Sigmoid colon (tissue), 7 donors: ENCODE results near the gene CREB3L4. TPM values are rescaled to one million over a fixed set of nuclear protein-coding genes. Genes with fewer than 3 reads are reported as not detected.
A peak's percentile ranks its signal among the peaks of the same experiment; 100 is the strongest.

Experiments
- DNase-seq: peaks from one replicate; pipeline ENCODE4 v3.0.0-alpha.2; 2019
- H3K27ac ChIP-seq, 4 donors: fragments of 200-600 bp; sonication (generic); one replicate each; pipeline ENCODE4 v1.5.1; 2016 to 2019; ENCODE audit warnings: mild to moderate bottlenecking in 1 of 4
- H3K27me3 ChIP-seq, 3 donors: fragments of 200-600 bp; sonication (generic); one replicate each; pipeline ENCODE4 v1.5.1; 2019; ENCODE audit warnings: mild to moderate bottlenecking in 1 of 3
- H3K36me3 ChIP-seq, 4 donors: fragments of 200-600 bp; sonication (generic); one replicate each; pipeline ENCODE4 v1.5.1; 2016 to 2019
- H3K4me1 ChIP-seq, 4 donors: fragments of 200-600 bp; sonication (generic); one replicate each; pipeline ENCODE4 v1.5.1; 2017 to 2019
- H3K4me3 ChIP-seq, 4 donors: fragments of 200-600 bp; sonication (generic); one replicate each; pipeline ENCODE4 v1.5.1; 2017 to 2019; ENCODE audit warnings: mild to moderate bottlenecking in 2 of 4, moderate library complexity in 1 of 4
- H3K9me3 ChIP-seq, 4 donors: fragments of 200-600 bp in 3 of 4; sonication (generic) in 3 of 4; one replicate each; pipeline versions ENCODE4 v1.5.1 to v1.6.1; 2013 to 2019
- EP300 ChIP-seq, 4 donors: sonication (generic); formaldehyde crosslinking; IDR thresholded peaks; one replicate each; pipeline ENCODE4 v1.6.1; 2017; ENCODE audit warnings: antibody characterized with exemption in 4 of 4
- POLR2A ChIP-seq, 2 donors: fragments of 450-650 bp; IDR thresholded peaks; one replicate each; pipeline ENCODE4 v1.6.1; 2016; ENCODE audit warnings: antibody characterized with exemption in 2 of 2, mild to moderate bottlenecking in 2 of 2, moderate library complexity in 2 of 2
- POLR2AphosphoS5 ChIP-seq, 4 donors: sonication (generic); formaldehyde crosslinking; IDR thresholded peaks; one replicate each; pipeline ENCODE4 v1.6.1; 2017; ENCODE audit warnings: antibody characterized with exemption in 4 of 4
- WGBS, 2 donors: extraction: QIAGEN DNeasy Blood & Tissue Kit; methylation state at CpG; one replicate each; pipeline ENCODE4 v1.1.7; 2013; 5-methylcytosine and 5-hydroxymethylcytosine counted together
- intact Hi-C: fragments of 100-400 bp; cut with DNase I; formaldehyde crosslinking; loops from one replicate; pipeline ENCODE4 v1.15.1; 2023
- polyA plus RNA-seq, 3 donors: library from polyadenylated mRNA; stranded (reverse); fragments of 200-250 nt; gene quantifications; one replicate each; pipeline ENCODE4 v1.2.3, GENCODE V29; 2013
- total RNA-seq, 4 donors: library from RNA; depleted of rRNA; stranded (reverse); fragments of >200 nt; gene quantifications; one replicate each; pipeline ENCODE4 v1.1.0, GENCODE V29; 2016
- TF ChIP-seq, protein P1 (sequence below), 4 experiments: fragments of 450-650 bp in 3 of 4; fragments of 200-600 bp in 1 of 4; IDR thresholded peaks; one replicate each; pipeline ENCODE4 v1.5.1; 2016 to 2019; ENCODE audit warnings: antibody characterized with exemption in 4 of 4, mild to moderate bottlenecking in 3 of 4, moderate library complexity in 2 of 4
- donor health status: healthy with polysubstance abuse.
- donor health status: Bipolar disorder and iron deficiency.
- donor health status: healthy.

Gene CREB3L4
- total and polyA plus RNA-seq, 7 donors: 7.9 to 18.0 (median 10.4) TPM

GRCh38 chr1:153959454-153959853 is 8.2 kb upstream of the CREB3L4 start:
- Histone ChIP-seq H3K4me3 (peak overlapping the region in 1 of 4 donors; percentile 77), H3K27ac (peak overlapping the region; percentile 93 to 98 (median 97)), H3K9me3 (no peaks in the 10 kb centered on the region), H3K27me3 (no peaks in the 10 kb centered on the region), H3K36me3 (peaks cover 0 to 26% (median 7%) of the 10 kb centered on the region in 4 donors), H3K4me1 (peaks cover 0 to 64% (median 56%) of the 10 kb centered on the region in 4 donors)
- intact Hi-C loops: loop anchor here (5.0 kb wide), 1 partner anchor 37 kb away; the partner anchor contains the start of gene GATAD2B
- TF ChIP-seq POLR2A (IDR thresholded peaks at IDR 0.05): no peak
- TF ChIP-seq POLR2AphosphoS5 (IDR thresholded peaks at IDR 0.05): no peak
- TF ChIP-seq EP300 (IDR thresholded peaks at IDR 0.05): no peak
- TF ChIP-seq, protein P1, sequence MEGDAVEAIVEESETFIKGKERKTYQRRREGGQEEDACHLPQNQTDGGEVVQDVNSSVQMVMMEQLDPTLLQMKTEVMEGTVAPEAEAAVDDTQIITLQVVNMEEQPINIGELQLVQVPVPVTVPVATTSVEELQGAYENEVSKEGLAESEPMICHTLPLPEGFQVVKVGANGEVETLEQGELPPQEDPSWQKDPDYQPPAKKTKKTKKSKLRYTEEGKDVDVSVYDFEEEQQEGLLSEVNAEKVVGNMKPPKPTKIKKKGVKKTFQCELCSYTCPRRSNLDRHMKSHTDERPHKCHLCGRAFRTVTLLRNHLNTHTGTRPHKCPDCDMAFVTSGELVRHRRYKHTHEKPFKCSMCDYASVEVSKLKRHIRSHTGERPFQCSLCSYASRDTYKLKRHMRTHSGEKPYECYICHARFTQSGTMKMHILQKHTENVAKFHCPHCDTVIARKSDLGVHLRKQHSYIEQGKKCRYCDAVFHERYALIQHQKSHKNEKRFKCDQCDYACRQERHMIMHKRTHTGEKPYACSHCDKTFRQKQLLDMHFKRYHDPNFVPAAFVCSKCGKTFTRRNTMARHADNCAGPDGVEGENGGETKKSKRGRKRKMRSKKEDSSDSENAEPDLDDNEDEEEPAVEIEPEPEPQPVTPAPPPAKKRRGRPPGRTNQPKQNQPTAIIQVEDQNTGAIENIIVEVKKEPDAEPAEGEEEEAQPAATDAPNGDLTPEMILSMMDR (IDR thresholded peaks at IDR 0.05): no peak
- 67 to 91% methylated on average over 3 of the region's 3 CpGs for WGBS, 2 donors
- DNase-seq: no peak

DNA sequence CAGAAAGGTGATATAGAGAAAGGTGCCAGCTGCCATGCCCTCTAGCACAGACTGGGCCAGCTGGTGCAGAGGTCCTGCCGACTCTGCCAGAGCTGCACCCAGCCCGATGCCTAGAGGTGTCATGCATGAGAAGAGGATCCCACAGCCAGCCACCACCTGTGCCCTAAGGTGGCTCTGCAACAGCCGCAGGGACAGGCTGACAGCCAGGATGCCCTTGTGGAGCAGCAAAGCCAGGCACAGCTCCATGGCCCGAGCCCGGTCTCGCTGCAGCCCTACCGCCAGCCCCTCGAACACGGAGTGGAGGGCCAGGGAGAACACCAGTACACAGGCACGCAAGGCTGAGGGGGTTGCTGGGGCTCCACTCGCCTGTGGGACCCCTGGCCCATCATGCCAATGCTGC is 7.5 kb upstream of the CREB3L4 start:
- intact Hi-C loops: no loop called here
- TF ChIP-seq POLR2A (IDR thresholded peaks at IDR 0.05): no peak
- TF ChIP-seq, protein P1 (IDR thresholded peaks at IDR 0.05): no peak
- no peak for TF ChIP-seq POLR2AphosphoS5 (IDR thresholded peaks at IDR 0.05)
- no peak for TF ChIP-seq EP300 (IDR thresholded peaks at IDR 0.05)
- no peak overlapping the region for H3K4me3 ChIP-seq
- peak overlapping the region in 3 of 4 donors; percentile 93 to 98 (median 98) for H3K27ac ChIP-seq
- peaks cover 0 to 69% (median 60%) of the 10 kb centered on the region in 4 donors for H3K4me1 ChIP-seq
- WGBS, 2 donors: 94 to 97% methylated on average over 11 of the region's 11 CpGs
- H3K27me3 ChIP-seq: no peaks in the 10 kb centered on the region
- no peak for DNase-seq
- no peaks in the 10 kb centered on the region for H3K9me3 ChIP-seq
- peaks cover 0 to 21% (median 6%) of the 10 kb centered on the region in 4 donors for H3K36me3 ChIP-seq

DNA sequence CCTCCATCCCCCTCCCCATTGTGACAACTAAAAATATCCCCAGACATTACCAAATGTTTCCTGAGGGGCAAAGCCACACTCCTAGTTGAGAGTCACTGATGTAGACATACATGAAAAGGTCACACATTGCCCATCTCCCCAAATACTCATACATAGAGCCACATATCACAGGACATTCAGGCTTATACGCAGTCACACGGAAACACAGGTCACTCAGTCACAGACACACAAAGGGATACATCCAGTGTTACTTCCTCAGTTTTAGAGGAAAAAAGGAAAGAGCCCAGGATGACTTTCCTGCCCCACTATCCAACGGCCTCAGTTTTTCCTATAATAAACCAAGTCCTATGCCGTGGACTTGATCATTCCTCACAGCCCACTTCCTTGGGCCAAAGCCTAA is 6.3 kb upstream of the CREB3L4 start:
- WGBS, 2 donors: 84 to 91% methylated on average over 4 of the region's 4 CpGs
- DNase-seq: no peak
- no peak overlapping the region for H3K4me3 ChIP-seq
- H3K36me3 ChIP-seq: peaks cover 0 to 21% (median 6%) of the 10 kb centered on the region in 4 donors
- TF ChIP-seq EP300 (IDR thresholded peaks at IDR 0.05): no peak
- no peak for TF ChIP-seq POLR2A (IDR thresholded peaks at IDR 0.05)
- no peak for TF ChIP-seq POLR2AphosphoS5 (IDR thresholded peaks at IDR 0.05)
- peak overlapping the region; percentile 95 to 98 (median 96) for H3K27ac ChIP-seq
- intact Hi-C loops: no loop called here
- peaks cover 0 to 68% (median 56%) of the 10 kb centered on the region in 4 donors for H3K4me1 ChIP-seq
- H3K27me3 ChIP-seq: no peaks in the 10 kb centered on the region
- H3K9me3 ChIP-seq: no peaks in the 10 kb centered on the region

- TF ChIP-seq POLR2A (IDR thresholded peaks at IDR 0.05) (no peak), POLR2AphosphoS5 (IDR thresholded peaks at IDR 0.05) (no peak), EP300 (IDR thresholded peaks at IDR 0.05) (no peak)
- TF ChIP-seq, protein P1 (IDR thresholded peaks at IDR 0.05): no peak
- Histone ChIP-seq H3K9me3 (no peaks in the 10 kb centered on the region), H3K4me1 (peaks cover 0 to 64% (median 51%) of the 10 kb centered on the region in 4 donors), H3K27ac (peak overlapping the region; percentile 95 to 98 (median 96)), H3K36me3 (peaks cover 0 to 21% (median 6%) of the 10 kb centered on the region in 4 donors), H3K27me3 (no peaks in the 10 kb centered on the region), H3K4me3 (peak overlapping the region; percentile 62 to 84 (median 80))
- intact Hi-C loops: no loop called here
- 50 to 56% methylated on average over 16 of the region's 16 CpGs for WGBS, 2 donors
- peak; percentile 77 for DNase-seq
Observed at GRCh38 chr1:153962088-153963029, 5.3 kb upstream of the CREB3L4 start.
